Fibroblast of lung (primary cell): ENCODE data around the gene STX12. TPM values are rescaled to one million over a fixed set of nuclear protein-coding genes. Genes with fewer than 3 reads are reported as not detected.
"Not testable (repeated sequence)": the region's sequence is repeated elsewhere in the genome, so short reads cannot be mapped to it uniquely, and the experiment has no call there.

ENCODE experiments used
- DNase-seq, 2 donors: peaks; one replicate each; pipeline versions ENCODE4 v3.0.0 to v3.0.0-alpha.2; 2010; ENCODE audit warnings: low read depth in 2 of 2
- H2AFZ ChIP-seq: 2 replicates; pipeline ENCODE4 v1.5.1; 2012; ENCODE audit warnings: low read length, control low read depth, inconsistent platforms
- H3K27ac ChIP-seq: 2 replicates; pipeline ENCODE4 v1.5.1; 2011; ENCODE audit warnings: low read length, control low read depth; ENCODE audit not compliant: insufficient read depth
- H3K27me3 ChIP-seq: 2 replicates; pipeline ENCODE4 v1.5.1; 2011; ENCODE audit warnings: mild to moderate bottlenecking, low read length; ENCODE audit not compliant: control insufficient read depth, insufficient read depth
- H3K36me3 ChIP-seq: 2 replicates; pipeline ENCODE4 v1.5.1; 2011; ENCODE audit warnings: low read length; ENCODE audit not compliant: control insufficient read depth, insufficient read depth
- H3K4me1 ChIP-seq: 2 replicates; pipeline ENCODE4 v1.5.1; 2011; ENCODE audit warnings: low read length; ENCODE audit not compliant: control insufficient read depth, insufficient read depth; ENCODE audit errors: extremely low read depth
- H3K4me2 ChIP-seq: 2 replicates; pipeline ENCODE4 v1.5.1; 2011; ENCODE audit warnings: low read length, control low read depth; ENCODE audit not compliant: insufficient read depth; ENCODE audit errors: extremely low read depth
- H3K4me3 ChIP-seq, 4 experiments: fragments of 200-600 bp in 1 of 4; sonication (generic) in 1 of 4; replicated peaks in 1 of 4; 2 replicates each; pipeline ENCODE4 v1.5.1; 2011 to 2016; ENCODE audit warnings: low read length in 4 of 4, low read depth in 3 of 4, mild to moderate bottlenecking in 3 of 4, control low read depth in 2 of 4, inconsistent platforms in 1 of 4, mixed read lengths in 1 of 4; ENCODE audit not compliant: insufficient read depth in 1 of 4; ENCODE audit errors: control extremely low read depth in 1 of 4
- H3K79me2 ChIP-seq: 2 replicates; pipeline ENCODE4 v1.5.1; 2012; ENCODE audit warnings: mild to moderate bottlenecking, low read length, inconsistent platforms; ENCODE audit not compliant: control insufficient read depth, insufficient read depth
- H3K9ac ChIP-seq: 2 replicates; pipeline ENCODE4 v1.5.1; 2011; ENCODE audit warnings: mild to moderate bottlenecking, low read length, control low read depth; ENCODE audit not compliant: insufficient read depth
- H3K9me3 ChIP-seq: 2 replicates; pipeline ENCODE4 v1.5.1; 2012; ENCODE audit warnings: low read depth, low read length; ENCODE audit not compliant: control insufficient read depth, insufficient read depth
- H4K20me1 ChIP-seq: 2 replicates; pipeline ENCODE4 v1.5.1; 2011; ENCODE audit warnings: low read length; ENCODE audit not compliant: control insufficient read depth, insufficient read depth; ENCODE audit errors: extremely low read depth
- EZH2 ChIP-seq: IDR thresholded peaks from 2 replicates; pipeline ENCODE4 v1.5.1; 2012; ENCODE audit warnings: low read length, control low read depth, mild to moderate bottlenecking; ENCODE audit errors: missing control alignments
- polyA plus RNA-seq, 2 donors: library from polyadenylated mRNA; depleted of rRNA in 1 of 2; stranded (reverse) in 1 of 2; unstranded in 1 of 2; fragments of >200 nt; gene quantifications; 2 replicates each; pipeline ENCODE4 v1.2.1, GENCODE V29; 2011 to 2012; ENCODE audit warnings: missing spikeins in 1 of 2
- total RNA-seq: library from RNA; depleted of rRNA; stranded (reverse); fragments of >200 nt; gene quantifications from 2 replicates; pipeline ENCODE4 v1.2.1, GENCODE V29; 2014
- TF ChIP-seq, protein P1 (sequence below), 2 donors: IDR thresholded peaks in 1 of 2; conservative IDR thresholded peaks in 1 of 2; 1 replicate in 1 of 2; 2 replicates in 1 of 2; pipeline ENCODE4 v1.5.1; 2011 to 2012; ENCODE audit warnings: low read length in 2 of 2, control low read depth in 1 of 2, inconsistent platforms in 1 of 2, low read depth in 1 of 2, mild to moderate bottlenecking in 1 of 2

Gene STX12
- total and polyA plus RNA-seq, 2 donors (not counting 1 experiment from before 2014, with no cell fraction given) = 60.8 to 76.7 TPM

DNA sequence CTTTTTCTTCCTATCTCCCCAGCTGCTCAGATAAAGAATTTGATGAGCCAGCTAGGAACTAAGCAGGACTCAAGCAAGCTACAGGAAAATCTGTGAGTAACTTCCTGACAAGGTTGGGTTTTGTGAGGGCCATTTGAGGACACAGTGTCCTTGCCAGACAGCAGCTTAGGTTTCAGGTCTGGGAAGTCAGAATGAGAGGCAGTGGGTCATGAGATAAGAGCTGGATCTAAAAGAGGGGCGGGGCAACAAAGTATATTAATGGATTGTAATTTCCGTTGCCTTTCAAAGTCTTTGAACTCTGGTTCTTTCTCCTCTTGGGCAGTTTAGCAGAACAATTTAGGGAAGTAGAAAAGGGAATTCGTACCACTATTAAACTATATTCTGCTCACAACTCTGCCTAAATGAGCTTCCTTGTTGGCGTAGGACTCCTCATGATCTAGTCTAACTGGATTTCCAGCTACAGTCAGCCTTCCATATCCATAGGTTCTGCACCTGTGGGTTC, 16.6 kb downstream of the STX12 start:
- TF ChIP-seq, protein P1, sequence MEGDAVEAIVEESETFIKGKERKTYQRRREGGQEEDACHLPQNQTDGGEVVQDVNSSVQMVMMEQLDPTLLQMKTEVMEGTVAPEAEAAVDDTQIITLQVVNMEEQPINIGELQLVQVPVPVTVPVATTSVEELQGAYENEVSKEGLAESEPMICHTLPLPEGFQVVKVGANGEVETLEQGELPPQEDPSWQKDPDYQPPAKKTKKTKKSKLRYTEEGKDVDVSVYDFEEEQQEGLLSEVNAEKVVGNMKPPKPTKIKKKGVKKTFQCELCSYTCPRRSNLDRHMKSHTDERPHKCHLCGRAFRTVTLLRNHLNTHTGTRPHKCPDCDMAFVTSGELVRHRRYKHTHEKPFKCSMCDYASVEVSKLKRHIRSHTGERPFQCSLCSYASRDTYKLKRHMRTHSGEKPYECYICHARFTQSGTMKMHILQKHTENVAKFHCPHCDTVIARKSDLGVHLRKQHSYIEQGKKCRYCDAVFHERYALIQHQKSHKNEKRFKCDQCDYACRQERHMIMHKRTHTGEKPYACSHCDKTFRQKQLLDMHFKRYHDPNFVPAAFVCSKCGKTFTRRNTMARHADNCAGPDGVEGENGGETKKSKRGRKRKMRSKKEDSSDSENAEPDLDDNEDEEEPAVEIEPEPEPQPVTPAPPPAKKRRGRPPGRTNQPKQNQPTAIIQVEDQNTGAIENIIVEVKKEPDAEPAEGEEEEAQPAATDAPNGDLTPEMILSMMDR (conservative IDR thresholded peaks at IDR 0.05 in 1 of 2, IDR thresholded peaks at IDR 0.05 in 1 of 2; ENCODE audit: low read depth in 1 of 2, low read length in 2 of 2) = no peak
- TF ChIP-seq EZH2 = no peak
- Histone ChIP-seq H3K27me3 (no peaks in the 10 kb centered on the region), H3K36me3 (peaks cover 1% of the 10 kb centered on the region), H3K4me2 (no peak overlapping the region), H3K4me3 (no peak overlapping the region), H4K20me1 (no peaks in the 10 kb centered on the region), H3K79me2 (peaks cover 14% of the 10 kb centered on the region), H3K9me3 (no peaks in the 10 kb centered on the region), H3K27ac (no peak overlapping the region), H2AFZ (no peak overlapping the region), H3K4me1 (no peaks in the 10 kb centered on the region), H3K9ac (no peak overlapping the region)
- peak in 1 of 2 donors; percentile 61 for DNase-seq

DNA sequence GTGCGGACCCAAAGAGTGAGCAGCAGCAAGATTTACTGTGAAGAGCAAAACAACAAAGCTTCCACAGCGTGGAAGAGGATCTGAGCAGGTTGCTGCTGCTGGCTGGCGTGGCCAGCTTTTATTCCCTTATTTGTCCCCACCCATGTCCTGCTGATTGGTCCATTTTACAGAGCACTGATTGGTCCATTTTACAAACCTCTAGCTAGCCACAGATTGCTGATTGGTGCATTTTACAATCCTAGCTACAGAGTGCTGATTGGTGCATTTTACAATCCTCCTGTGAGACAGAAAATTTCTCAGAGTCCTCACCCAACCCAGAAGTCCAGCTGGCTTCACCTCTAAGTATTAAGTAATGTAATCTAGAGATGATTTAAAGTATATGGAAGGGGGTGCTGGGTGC, 17.3 kb downstream of the STX12 start:
- H3K27ac ChIP-seq, H4K20me1 ChIP-seq, H3K4me2 ChIP-seq, H3K27me3 ChIP-seq, H3K36me3 ChIP-seq, DNase-seq, H3K9me3 ChIP-seq, H2AFZ ChIP-seq, H3K9ac ChIP-seq, H3K4me1 ChIP-seq, H3K4me3 ChIP-seq: not testable (repeated sequence)
- H3K79me2 ChIP-seq = peaks cover 12% of the 10 kb centered on the region

DNA sequence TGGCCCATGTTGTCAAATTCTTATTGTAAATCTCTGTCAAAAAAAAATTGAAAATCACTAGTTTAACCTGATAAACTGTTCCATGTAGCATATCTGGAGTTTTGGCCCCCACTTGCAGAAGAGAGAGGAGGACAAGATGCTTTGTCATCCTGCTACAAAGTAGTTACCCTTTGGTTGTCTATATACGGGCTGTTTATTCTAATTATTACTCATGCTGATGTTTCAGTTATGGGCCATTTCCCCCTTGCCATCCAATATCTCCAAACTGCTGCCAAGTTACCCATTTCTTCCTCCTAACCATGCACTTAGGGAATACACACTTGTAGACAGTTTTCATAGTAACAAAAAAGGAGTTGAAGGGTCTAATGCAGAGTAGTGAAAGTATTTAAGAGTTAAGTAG, 22.6 kb downstream of the STX12 start:
- H3K4me1 ChIP-seq = no peaks in the 10 kb centered on the region
- H3K4me2 ChIP-seq = no peak overlapping the region
- H3K27ac ChIP-seq = no peak overlapping the region
- peaks cover 4% of the 10 kb centered on the region for H3K36me3 ChIP-seq
- no peak overlapping the region for H2AFZ ChIP-seq
- no peak for TF ChIP-seq EZH2
- TF ChIP-seq, protein P1 (conservative IDR thresholded peaks at IDR 0.05 in 1 of 2, IDR thresholded peaks at IDR 0.05 in 1 of 2; ENCODE audit: low read depth in 1 of 2, low read length in 2 of 2) = no peak
- no peaks in the 10 kb centered on the region for H3K9me3 ChIP-seq
- no peak overlapping the region for H3K9ac ChIP-seq
- no peaks in the 10 kb centered on the region for H3K79me2 ChIP-seq
- no peak for DNase-seq
- H3K4me3 ChIP-seq = no peak overlapping the region
- no peaks in the 10 kb centered on the region for H4K20me1 ChIP-seq
- no peaks in the 10 kb centered on the region for H3K27me3 ChIP-seq
